ENCODE measurements around the gene ABCD3. TPM values are rescaled to one million over a fixed set of nuclear protein-coding genes. Genes with fewer than 3 reads are reported as not detected.

Gene ABCD3
- total RNA-seq, 1 donor = 35.2 TPM

DNA sequence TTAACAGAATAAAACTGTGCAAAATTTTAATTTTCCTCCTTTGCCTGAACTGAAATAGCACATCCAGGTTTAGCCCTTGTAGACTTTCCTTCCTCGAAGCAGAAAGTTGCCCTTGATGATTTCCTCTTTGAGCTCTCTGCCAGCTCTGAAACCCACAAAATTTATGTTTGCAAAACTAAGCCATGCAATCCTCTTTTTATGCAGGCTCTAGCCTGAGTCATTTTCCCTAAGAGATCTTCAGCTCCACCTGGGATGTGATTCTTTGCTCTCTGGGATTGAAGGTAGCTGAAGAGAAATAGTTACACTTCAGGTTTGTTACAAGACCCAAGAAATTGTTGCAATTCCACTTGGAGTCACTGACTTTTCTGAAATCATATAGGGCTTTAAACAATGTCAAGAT lies 124.8 kb downstream of the ABCD3 start:
- no peak overlapping the region for H3K4me3 ChIP-seq (ENCODE audit: low read depth, low read length)
- no peak for TF ChIP-seq CTCF (IDR thresholded peaks at IDR 0.05; ENCODE audit: insufficient read depth, low read length)
- DNase-seq (ENCODE audit: low read depth) = peak; percentile 49

DNA sequence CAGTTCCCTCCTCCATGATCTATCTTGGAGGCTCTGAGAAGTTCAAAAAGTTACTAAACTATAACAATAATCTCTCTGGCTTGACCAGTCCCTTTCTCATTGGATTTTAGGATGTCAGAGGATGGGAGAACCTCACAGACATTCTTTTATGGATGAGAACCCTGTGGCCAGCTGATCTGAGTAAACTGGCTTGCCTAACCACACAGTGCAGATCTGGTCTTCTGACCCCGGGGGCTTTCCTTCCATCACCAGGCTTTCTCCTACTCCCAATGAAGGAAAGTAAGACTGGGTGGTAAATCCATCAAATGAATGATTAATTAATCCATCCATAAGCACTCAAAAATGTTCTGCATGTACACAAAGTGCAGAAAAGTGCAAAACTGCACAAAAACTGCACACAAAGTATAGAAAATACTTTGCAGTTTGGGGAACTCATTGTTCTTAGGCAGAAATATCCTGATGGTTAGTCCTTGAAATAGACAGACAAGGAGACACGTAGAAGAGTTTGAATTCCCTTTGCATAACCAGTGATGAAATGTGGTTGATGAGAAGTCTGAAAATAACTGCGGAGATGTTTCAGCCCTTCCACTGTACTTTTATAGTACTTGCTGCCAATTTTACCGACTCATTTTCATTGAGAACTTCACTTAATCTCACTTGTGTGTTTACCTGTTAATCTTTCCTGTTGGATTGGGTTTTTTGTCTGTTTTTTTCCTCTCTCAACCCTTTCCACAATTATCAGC lies 125.9 kb downstream of the ABCD3 start:
- no peak overlapping the region for H3K4me3 ChIP-seq (ENCODE audit: low read depth, low read length)
- TF ChIP-seq CTCF (IDR thresholded peaks at IDR 0.05; ENCODE audit: insufficient read depth, low read length) = no peak
- peak; percentile 68 for DNase-seq (ENCODE audit: low read depth)

GRCh38 chr1:94544706-94545490 lies 126.7 kb downstream of the ABCD3 start:
- TF ChIP-seq CTCF (IDR thresholded peaks at IDR 0.05; ENCODE audit: insufficient read depth, low read length) = peak; percentile 57
- no peak overlapping the region for H3K4me3 ChIP-seq (ENCODE audit: low read depth, low read length)
- DNase-seq (ENCODE audit: low read depth) = peak; percentile 90

- no peak for TF ChIP-seq CTCF (IDR thresholded peaks at IDR 0.05; ENCODE audit: insufficient read depth, low read length)
- H3K4me3 ChIP-seq (ENCODE audit: low read depth, low read length) = no peak overlapping the region
- DNase-seq (ENCODE audit: low read depth) = no peak
Measured at GRCh38 chr1:94549706-94550105, 131.5 kb downstream of the ABCD3 start.

GRCh38 chr1:94550396-94550795 lies 132.2 kb downstream of the ABCD3 start:
- DNase-seq (ENCODE audit: low read depth) = no peak
- no peak for TF ChIP-seq CTCF (IDR thresholded peaks at IDR 0.05; ENCODE audit: insufficient read depth, low read length)
- no peak overlapping the region for H3K4me3 ChIP-seq (ENCODE audit: low read depth, low read length)

- H3K4me3 ChIP-seq (ENCODE audit: low read depth, low read length) = no peak overlapping the region
- no peak for TF ChIP-seq CTCF (IDR thresholded peaks at IDR 0.05; ENCODE audit: insufficient read depth, low read length)
- DNase-seq (ENCODE audit: low read depth) = no peak
Measured at GRCh38 chr1:94550800-94551241, 132.6 kb downstream of the ABCD3 start.

All from fibroblast of the aortic adventitia (primary cell).